ENCODE measurements around the gene ADTRP.

The ADTRP gene

DNA sequence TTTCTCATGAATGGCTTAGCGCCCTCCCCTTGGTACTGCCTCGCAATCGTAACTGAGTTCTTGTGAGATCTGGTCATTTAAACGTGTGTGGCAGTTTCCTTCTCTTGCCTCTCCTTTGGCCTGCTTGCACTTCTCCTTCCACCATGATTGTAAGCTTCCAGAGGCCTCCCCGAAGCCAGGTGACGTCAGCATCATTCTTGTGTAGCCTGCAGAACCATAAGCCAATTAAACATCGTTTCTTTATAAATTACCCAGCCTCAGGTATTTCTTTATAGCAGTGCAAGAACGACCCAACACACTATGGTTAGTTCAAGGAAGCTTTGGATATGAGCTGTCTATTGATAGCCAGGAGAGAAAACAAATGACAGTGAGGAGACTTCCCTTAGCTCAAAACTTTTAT lies 29.5 kb upstream of the ADTRP start:
- no peak overlapping the region for H3K9ac ChIP-seq
- no peak overlapping the region for H3K4me3 ChIP-seq (IDR thresholded peaks at IDR 0.05; ENCODE audit: insufficient read depth, low read depth, low read length)
- H4K20me1 ChIP-seq (ENCODE audit: insufficient read depth), result no peaks in the 10 kb centered on the region
- H3K27ac ChIP-seq, result no peak overlapping the region
- no peak for TF ChIP-seq CTCF (conservative IDR thresholded peaks at IDR 0.05; ENCODE audit: low read depth, low read length)
- H3K79me2 ChIP-seq (ENCODE audit: insufficient read depth, low read depth), result no peaks in the 10 kb centered on the region
- peaks cover 36% of the 10 kb centered on the region for H3K4me1 ChIP-seq (ENCODE audit: low read depth, poor library complexity, severe bottlenecking)
- no peak overlapping the region for H3K4me2 ChIP-seq
- no peaks in the 10 kb centered on the region for H3K27me3 ChIP-seq (ENCODE audit: insufficient read depth, low read depth)
- H2AFZ ChIP-seq (ENCODE audit: low read depth), result no peak overlapping the region
- no peaks in the 10 kb centered on the region for H3K36me3 ChIP-seq (ENCODE audit: insufficient read depth)

- Histone ChIP-seq H3K4me3 (IDR thresholded peaks at IDR 0.05; ENCODE audit: insufficient read depth, low read depth, low read length) (no peak overlapping the region), H3K27ac (no peak overlapping the region), H3K4me1 (ENCODE audit: low read depth, poor library complexity, severe bottlenecking) (peaks cover 26% of the 10 kb centered on the region), H3K36me3 (ENCODE audit: insufficient read depth) (no peaks in the 10 kb centered on the region), H3K4me2 (no peak overlapping the region), H3K27me3 (ENCODE audit: insufficient read depth, low read depth) (no peaks in the 10 kb centered on the region), H3K9ac (no peak overlapping the region), H3K79me2 (ENCODE audit: insufficient read depth, low read depth) (no peaks in the 10 kb centered on the region), H2AFZ (ENCODE audit: low read depth) (no peak overlapping the region), H4K20me1 (ENCODE audit: insufficient read depth) (no peaks in the 10 kb centered on the region)
- TF ChIP-seq CTCF (conservative IDR thresholded peaks at IDR 0.05; ENCODE audit: low read depth, low read length), result no peak
Observed at GRCh38 chr6:11806561-11807317, 28.1 kb upstream of the ADTRP start.

- no peak for TF ChIP-seq CTCF (conservative IDR thresholded peaks at IDR 0.05; ENCODE audit: low read depth, low read length)
- no peaks in the 10 kb centered on the region for H3K79me2 ChIP-seq (ENCODE audit: insufficient read depth, low read depth)
- no peak overlapping the region for H3K4me2 ChIP-seq
- H3K36me3 ChIP-seq (ENCODE audit: insufficient read depth), result no peaks in the 10 kb centered on the region
- H4K20me1 ChIP-seq (ENCODE audit: insufficient read depth), result no peaks in the 10 kb centered on the region
- H3K27ac ChIP-seq, result no peak overlapping the region
- H3K4me1 ChIP-seq (ENCODE audit: low read depth, poor library complexity, severe bottlenecking), result peaks cover 24% of the 10 kb centered on the region
- no peaks in the 10 kb centered on the region for H3K27me3 ChIP-seq (ENCODE audit: insufficient read depth, low read depth)
- no peak overlapping the region for H3K4me3 ChIP-seq (IDR thresholded peaks at IDR 0.05; ENCODE audit: insufficient read depth, low read depth, low read length)
- H3K9ac ChIP-seq, result no peak overlapping the region
- H2AFZ ChIP-seq (ENCODE audit: low read depth), result no peak overlapping the region
Observed at GRCh38 chr6:11805259-11806053, 26.9 kb upstream of the ADTRP start.

DNA sequence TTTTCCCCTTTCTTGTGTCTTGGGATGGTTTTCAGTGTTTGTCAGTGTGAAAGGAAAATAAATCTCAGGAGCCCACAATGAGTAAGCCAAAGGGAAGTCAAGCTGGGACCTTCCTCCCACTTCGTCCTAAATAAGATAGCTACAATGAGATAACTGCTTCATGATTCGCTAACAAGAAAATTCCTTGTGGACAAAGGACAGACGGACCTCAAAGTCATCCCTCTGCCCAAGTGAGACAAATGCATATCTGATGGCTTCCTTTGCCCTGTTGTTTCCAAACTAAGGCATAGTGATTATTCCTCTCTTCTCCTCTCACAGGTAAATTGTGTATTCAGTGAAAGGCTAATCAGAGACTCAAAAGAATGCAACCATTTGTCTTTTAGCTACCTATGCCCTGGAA lies 26.1 kb upstream of the ADTRP start:
- H3K27ac ChIP-seq, result no peak overlapping the region
- no peak overlapping the region for H3K9ac ChIP-seq
- H3K27me3 ChIP-seq (ENCODE audit: insufficient read depth, low read depth), result no peaks in the 10 kb centered on the region
- H3K4me3 ChIP-seq (IDR thresholded peaks at IDR 0.05; ENCODE audit: insufficient read depth, low read depth, low read length), result no peak overlapping the region
- no peaks in the 10 kb centered on the region for H4K20me1 ChIP-seq (ENCODE audit: insufficient read depth)
- H3K4me1 ChIP-seq (ENCODE audit: low read depth, poor library complexity, severe bottlenecking), result peaks cover 24% of the 10 kb centered on the region
- no peak overlapping the region for H3K4me2 ChIP-seq
- no peaks in the 10 kb centered on the region for H3K36me3 ChIP-seq (ENCODE audit: insufficient read depth)
- no peaks in the 10 kb centered on the region for H3K79me2 ChIP-seq (ENCODE audit: insufficient read depth, low read depth)
- H2AFZ ChIP-seq (ENCODE audit: low read depth), result no peak overlapping the region
- no peak for TF ChIP-seq CTCF (conservative IDR thresholded peaks at IDR 0.05; ENCODE audit: low read depth, low read length)

All from KMS-11 (cell line).